ENCODE results near the gene CCDC187.
"Not testable (repeated sequence)": the region's sequence is repeated elsewhere in the genome, so short reads cannot be mapped to it uniquely, and the experiment has no call there.

CCDC187 gene

DNA sequence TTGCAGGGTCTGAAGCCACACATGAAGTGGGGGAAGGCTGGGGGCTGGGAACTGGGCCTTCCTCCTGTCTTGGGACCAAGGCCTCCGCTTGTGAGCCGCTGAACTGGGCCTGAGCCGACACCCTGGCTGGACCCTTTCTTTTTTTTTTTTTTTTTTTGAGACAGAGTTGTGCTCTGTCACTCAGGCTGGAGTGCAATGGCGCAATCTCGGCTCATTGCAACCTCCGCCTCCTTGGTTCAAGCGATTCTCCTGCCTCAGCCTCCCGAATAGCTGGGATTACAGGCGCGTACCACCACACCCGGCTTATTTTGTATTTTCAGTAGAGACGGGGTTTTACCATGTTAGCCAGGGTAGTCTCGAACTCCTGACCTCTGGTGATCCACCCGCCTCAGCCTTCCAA lies 15.3 kb upstream of the CCDC187 start:
- Mint-ChIP-seq H3K4me1 (peaks cover 23% of the 10 kb centered on the region), H3K9me3 (peaks cover 17% of the 10 kb centered on the region), H3K36me3 (ENCODE audit: insufficient read depth) (peaks cover 19% of the 10 kb centered on the region)
- H3K27ac Mint-ChIP-seq (ENCODE audit: low read depth); DNase-seq (ENCODE audit: low spot score in 2 of 2); H3K4me3 Mint-ChIP-seq; H3K27me3 Mint-ChIP-seq; ATAC-seq (replicated peaks; ENCODE audit: extremely low read depth, poor library complexity, severe bottlenecking): not testable (repeated sequence)

DNA sequence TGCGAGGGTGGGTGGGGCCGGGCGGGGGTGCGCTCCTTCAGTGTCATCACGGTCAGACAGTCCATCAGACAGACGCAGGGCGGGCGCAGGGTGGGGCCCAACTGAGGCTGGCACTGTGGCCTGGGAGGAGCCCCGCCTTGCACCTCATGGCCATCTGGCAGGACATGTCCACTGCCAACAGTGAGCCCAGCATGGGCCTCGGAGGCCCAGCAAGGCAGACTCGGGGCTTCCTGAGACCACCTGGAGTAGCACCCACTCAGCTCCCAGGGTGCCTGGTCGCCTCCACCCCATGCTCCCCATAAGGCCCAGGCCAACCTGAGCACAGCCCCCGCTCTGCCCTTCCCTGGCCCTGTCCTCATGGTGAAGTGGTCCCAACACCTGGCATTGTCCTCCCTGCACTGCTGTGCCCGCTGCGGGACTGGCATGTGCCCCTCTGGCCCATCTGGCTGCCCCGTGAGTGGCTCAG lies 14.9 kb upstream of the CCDC187 start:
- ATAC-seq (replicated peaks; ENCODE audit: extremely low read depth, poor library complexity, severe bottlenecking) (no peak), DNase-seq (ENCODE audit: low spot score in 2 of 2) (no peak)
- H3K4me3 Mint-ChIP-seq: no peak overlapping the region
- no peak overlapping the region for H3K27ac Mint-ChIP-seq (ENCODE audit: low read depth)
- H3K9me3 Mint-ChIP-seq: peaks cover 17% of the 10 kb centered on the region
- H3K36me3 Mint-ChIP-seq (ENCODE audit: insufficient read depth): peaks cover 21% of the 10 kb centered on the region
- no peaks in the 10 kb centered on the region for H3K27me3 Mint-ChIP-seq
- peaks cover 23% of the 10 kb centered on the region for H3K4me1 Mint-ChIP-seq

DNA sequence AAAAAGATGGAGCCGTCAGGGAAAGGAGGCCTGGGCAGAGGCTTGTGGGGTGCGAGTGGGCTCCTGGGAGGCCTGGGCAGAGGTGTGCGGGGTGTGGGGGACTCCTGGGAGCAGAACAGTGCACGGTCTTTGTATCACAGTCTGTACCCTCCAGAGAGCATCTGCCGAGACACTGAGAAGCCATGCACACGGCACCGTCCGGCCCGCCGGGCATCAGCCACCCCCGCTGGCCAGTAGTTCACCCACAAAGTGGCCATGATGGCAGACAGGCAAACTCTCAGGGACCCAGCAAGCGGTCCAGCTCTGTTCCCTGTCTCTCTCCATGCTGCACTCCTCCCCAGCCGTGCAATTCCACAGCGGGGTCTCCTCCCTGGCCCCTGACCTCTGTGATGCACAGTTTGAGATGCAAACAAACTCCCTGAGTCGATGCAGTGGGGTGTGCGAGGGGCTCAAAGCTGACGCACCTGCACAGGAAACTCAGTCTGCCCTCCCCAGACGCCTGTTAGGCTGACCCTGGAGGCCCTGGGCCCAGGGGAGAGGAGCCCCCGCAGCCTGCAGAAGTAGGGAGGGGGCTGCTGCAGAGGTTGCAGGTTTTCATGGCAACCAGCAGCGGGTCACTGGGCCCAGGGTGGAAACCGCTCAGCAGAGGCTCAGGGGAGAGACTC lies 14.3 kb upstream of the CCDC187 start:
- ATAC-seq (replicated peaks; ENCODE audit: extremely low read depth, poor library complexity, severe bottlenecking) (no peak), DNase-seq (ENCODE audit: low spot score in 2 of 2) (no peak)
- Mint-ChIP-seq H3K4me1 (peaks cover 23% of the 10 kb centered on the region), H3K9me3 (peaks cover 17% of the 10 kb centered on the region), H3K27ac (ENCODE audit: low read depth) (no peak overlapping the region), H3K36me3 (ENCODE audit: insufficient read depth) (peaks cover 21% of the 10 kb centered on the region), H3K27me3 (no peaks in the 10 kb centered on the region), H3K4me3 (no peak overlapping the region)

DNA sequence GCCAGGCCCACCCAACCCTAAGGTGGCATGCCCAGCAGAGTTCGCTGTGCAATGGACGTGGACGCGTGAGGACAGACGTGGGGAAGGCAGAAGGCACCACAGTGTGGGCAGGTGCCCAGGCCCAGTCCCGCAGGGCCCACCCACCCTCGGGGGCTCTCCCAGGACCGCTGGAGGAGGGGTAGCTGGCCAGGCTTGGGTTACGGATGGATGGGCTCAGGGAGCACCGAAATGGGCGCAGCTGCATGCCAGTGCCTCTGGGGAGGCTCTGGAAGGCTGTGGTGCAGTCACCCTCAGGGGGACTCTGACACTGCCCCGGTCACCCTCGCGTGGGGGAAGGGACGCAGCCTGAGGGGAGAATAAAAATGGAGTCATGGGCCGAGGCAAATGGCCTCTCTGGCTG lies 13.8 kb upstream of the CCDC187 start:
- no peaks in the 10 kb centered on the region for H3K27me3 Mint-ChIP-seq
- no peak overlapping the region for H3K27ac Mint-ChIP-seq (ENCODE audit: low read depth)
- H3K36me3 Mint-ChIP-seq (ENCODE audit: insufficient read depth): peaks cover 21% of the 10 kb centered on the region
- DNase-seq (ENCODE audit: low spot score in 2 of 2) (no peak), ATAC-seq (replicated peaks; ENCODE audit: extremely low read depth, poor library complexity, severe bottlenecking) (no peak)
- H3K9me3 Mint-ChIP-seq: peaks cover 17% of the 10 kb centered on the region
- no peak overlapping the region for H3K4me3 Mint-ChIP-seq
- peaks cover 23% of the 10 kb centered on the region for H3K4me1 Mint-ChIP-seq

DNA sequence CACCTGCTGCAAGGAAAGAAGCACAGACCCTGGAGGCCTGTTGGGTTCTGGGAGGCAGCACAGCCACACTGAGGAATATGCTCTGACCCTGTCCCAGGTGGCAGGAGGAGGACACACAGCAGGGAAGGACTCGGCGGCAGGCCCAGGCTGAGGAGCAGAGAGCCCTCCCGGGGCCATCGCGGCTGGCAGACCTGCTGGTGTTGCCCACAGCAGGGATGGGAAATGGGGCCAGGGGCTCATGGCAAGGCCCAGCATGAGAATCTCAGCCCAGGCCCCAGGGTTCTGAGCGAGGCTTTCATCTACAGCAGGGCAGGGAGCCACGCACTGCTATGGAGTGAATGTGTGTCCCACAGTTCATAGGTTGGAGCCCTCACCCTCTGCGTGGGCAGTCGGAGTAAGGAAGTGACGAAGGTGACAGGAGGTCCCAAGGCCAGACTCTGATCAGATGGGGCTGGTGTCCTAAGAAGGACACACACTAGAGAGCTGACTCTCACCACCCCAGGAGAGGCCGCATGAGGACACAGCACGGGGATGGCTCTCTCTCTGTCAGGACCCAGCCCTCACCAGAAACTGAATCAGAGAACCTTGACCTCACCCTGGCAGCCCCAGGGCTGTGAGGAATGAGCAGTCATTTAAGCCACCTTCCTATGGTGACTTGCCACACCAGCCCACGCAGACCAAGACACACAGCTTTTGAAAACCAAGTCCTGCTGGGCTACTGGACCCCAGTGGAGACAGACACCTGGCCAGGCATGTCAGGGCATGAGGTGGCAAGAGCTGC lies 13.2 kb upstream of the CCDC187 start:
- DNase-seq (ENCODE audit: low spot score in 2 of 2): no peak
- Mint-ChIP-seq H3K27ac (ENCODE audit: low read depth) (peak overlapping the region; percentile 95), H3K27me3 (no peaks in the 10 kb centered on the region), H3K4me1 (peaks cover 23% of the 10 kb centered on the region), H3K9me3 (peaks cover 17% of the 10 kb centered on the region), H3K36me3 (ENCODE audit: insufficient read depth) (peaks cover 21% of the 10 kb centered on the region), H3K4me3 (peak overlapping the region; percentile 74)
- ATAC-seq (replicated peaks; ENCODE audit: extremely low read depth, poor library complexity, severe bottlenecking): no peak

DNA sequence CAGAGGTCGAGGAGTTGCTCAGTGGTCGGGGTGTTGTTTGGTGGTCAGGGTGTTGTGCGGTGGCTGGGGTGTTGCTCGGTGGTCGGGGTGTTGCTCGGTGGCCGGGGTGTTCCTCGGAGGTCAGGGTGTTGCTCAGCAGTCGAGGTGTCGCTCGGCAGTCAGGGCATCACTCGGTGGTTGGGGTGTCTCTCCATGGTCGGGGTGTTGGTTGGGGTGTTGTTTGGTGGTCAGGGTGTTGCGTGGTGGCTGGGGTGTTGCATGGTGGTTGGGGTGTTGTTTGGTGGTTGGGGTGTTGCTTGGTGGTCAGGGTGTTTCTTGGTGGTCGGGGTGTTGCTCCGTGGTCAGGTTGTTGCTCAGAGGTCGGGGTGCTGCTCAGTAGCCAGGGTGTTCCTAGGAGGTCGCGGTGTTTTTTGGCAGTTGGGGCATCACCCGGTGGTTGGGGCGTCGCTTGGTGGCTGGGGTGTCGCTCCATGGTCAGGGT lies 12.4 kb upstream of the CCDC187 start:
- ATAC-seq (replicated peaks; ENCODE audit: extremely low read depth, poor library complexity, severe bottlenecking) (peak; percentile 81), DNase-seq (ENCODE audit: low spot score in 2 of 2) (peak; percentile 46 to 82)
- H3K27me3 Mint-ChIP-seq: no peaks in the 10 kb centered on the region
- peaks cover 21% of the 10 kb centered on the region for H3K36me3 Mint-ChIP-seq (ENCODE audit: insufficient read depth)
- H3K27ac Mint-ChIP-seq (ENCODE audit: low read depth): peak overlapping the region; percentile 95
- H3K4me1 Mint-ChIP-seq: peaks cover 23% of the 10 kb centered on the region
- H3K4me3 Mint-ChIP-seq: peak overlapping the region; percentile 74
- peaks cover 17% of the 10 kb centered on the region for H3K9me3 Mint-ChIP-seq

DNA sequence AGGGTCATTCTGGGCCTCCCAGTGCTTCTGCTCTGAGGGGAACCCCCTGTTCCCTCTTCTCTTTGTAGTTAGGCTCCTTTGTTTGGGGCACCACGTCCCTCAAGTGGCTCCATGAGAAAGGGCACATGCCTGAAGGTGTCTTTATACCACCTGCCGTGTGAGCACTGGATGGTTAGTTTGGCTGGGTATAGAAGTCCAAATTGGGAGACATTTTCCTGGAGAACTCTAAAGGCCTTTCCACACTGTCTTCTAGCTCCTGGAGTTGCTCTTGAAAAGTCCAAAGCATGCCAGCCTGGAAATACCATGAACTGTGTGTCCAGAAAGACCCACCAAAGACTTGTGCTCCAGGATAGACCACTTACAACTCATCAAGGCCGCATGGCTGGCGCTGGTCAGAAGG lies 11.1 kb upstream of the CCDC187 start:
- no peaks in the 10 kb centered on the region for H3K27me3 Mint-ChIP-seq
- ATAC-seq (replicated peaks; ENCODE audit: extremely low read depth, poor library complexity, severe bottlenecking) (no peak), DNase-seq (ENCODE audit: low spot score in 2 of 2) (no peak)
- peak overlapping the region; percentile 95 for H3K27ac Mint-ChIP-seq (ENCODE audit: low read depth)
- H3K36me3 Mint-ChIP-seq (ENCODE audit: insufficient read depth): peaks cover 21% of the 10 kb centered on the region
- H3K4me3 Mint-ChIP-seq: peak overlapping the region; percentile 74
- H3K4me1 Mint-ChIP-seq: peaks cover 23% of the 10 kb centered on the region
- peaks cover 17% of the 10 kb centered on the region for H3K9me3 Mint-ChIP-seq

DNA sequence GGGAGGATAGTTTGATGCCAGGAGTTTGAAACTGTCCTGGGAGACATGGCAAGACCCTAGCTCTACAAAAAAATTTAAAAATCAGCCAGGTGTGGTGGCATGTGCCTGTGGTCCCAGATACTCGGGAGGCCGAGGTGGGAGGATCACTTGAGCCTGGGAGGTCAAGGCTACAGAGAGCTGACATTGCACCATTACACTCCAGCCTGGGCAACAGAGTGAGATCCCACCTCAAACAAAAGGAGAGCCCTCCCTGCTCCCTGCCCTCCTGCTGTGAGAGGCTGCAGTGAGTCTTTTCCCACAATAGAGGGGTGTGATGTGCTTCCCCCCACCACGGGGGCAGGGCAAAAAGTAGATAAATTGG lies 10.1 kb upstream of the CCDC187 start:
- Mint-ChIP-seq H3K27me3 (no peaks in the 10 kb centered on the region), H3K9me3 (peaks cover 17% of the 10 kb centered on the region), H3K4me3 (no peak overlapping the region), H3K36me3 (ENCODE audit: insufficient read depth) (peaks cover 21% of the 10 kb centered on the region), H3K4me1 (peaks cover 23% of the 10 kb centered on the region), H3K27ac (ENCODE audit: low read depth) (no peak overlapping the region)
- DNase-seq (ENCODE audit: low spot score in 2 of 2) (no peak), ATAC-seq (replicated peaks; ENCODE audit: extremely low read depth, poor library complexity, severe bottlenecking) (no peak)

DNA sequence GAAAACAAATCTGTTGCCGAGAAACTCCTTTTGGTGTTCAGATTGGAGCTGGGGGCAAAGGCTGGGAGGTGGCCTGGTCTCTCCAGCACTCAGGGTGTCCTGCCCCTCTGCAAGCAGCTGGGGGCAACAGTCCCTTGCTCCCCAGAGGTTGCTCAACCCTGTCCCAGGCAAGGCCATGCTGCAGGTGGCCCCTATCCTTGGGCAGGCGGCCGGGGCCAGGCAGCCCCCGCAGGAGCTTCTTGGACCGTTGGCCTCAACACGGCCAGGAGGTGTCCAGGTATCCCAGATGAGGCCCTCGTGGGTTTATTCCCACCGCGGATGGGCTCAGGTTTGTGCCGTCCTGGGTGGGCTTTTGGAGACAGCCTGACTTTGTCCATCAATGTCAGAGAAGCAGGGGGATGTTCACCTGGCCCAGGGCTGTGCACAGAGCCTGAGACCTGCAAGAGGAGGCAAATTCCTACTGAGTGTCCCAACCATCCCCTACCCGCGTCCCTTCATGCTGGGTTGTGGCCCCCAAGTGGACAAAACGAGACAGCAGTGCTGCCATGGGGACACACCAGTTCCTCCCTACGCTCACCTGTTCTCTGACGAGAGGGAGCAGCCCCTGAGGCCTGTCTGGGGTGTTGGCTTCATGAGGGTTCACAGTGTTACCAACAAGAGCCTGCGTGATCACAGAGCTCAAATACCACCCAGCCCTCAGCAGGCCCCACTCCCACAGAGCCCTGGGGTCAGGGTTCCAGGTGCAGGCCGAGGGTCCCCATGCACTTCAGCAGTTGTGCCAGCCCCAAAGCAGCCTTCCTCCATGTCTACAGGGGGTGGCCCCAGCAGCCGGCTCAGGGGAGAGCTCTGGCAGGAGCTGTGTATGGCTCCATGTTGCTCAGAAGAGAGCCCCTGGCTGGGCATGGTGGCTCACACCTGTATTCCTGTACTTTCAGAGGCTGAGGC lies 9.5 kb upstream of the CCDC187 start:
- no peak for ATAC-seq (replicated peaks; ENCODE audit: extremely low read depth, poor library complexity, severe bottlenecking)
- Mint-ChIP-seq H3K9me3 (peaks cover 17% of the 10 kb centered on the region), H3K27me3 (no peaks in the 10 kb centered on the region), H3K36me3 (ENCODE audit: insufficient read depth) (peaks cover 21% of the 10 kb centered on the region), H3K4me3 (no peak overlapping the region), H3K27ac (ENCODE audit: low read depth) (no peak overlapping the region), H3K4me1 (peaks cover 23% of the 10 kb centered on the region)
- no peak for DNase-seq (ENCODE audit: low spot score in 2 of 2)

DNA sequence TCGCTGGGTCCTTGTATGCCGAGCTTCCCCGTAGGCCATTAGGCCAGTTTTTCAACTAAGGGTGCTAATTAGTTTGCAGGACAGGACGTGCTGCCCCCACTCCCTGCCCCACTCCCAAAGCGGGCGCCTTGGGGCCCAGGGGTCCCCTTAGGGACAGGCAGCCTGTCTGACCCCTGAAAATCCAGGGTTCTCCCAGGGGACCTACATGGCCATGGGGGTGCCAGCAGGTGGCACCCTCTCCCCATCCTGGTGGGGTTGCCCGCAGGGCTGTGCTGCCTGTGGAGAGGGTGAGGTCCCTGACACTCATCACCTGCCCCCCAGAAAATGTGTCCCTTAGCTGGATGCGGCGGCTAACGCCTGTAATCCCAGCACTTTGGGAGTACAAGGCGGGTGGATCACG lies 8.5 kb upstream of the CCDC187 start:
- Mint-ChIP-seq H3K4me3 (no peak overlapping the region), H3K27me3 (no peaks in the 10 kb centered on the region), H3K27ac (ENCODE audit: low read depth) (no peak overlapping the region), H3K4me1 (peaks cover 23% of the 10 kb centered on the region), H3K36me3 (ENCODE audit: insufficient read depth) (peaks cover 19% of the 10 kb centered on the region), H3K9me3 (peaks cover 17% of the 10 kb centered on the region)
- no peak for ATAC-seq (replicated peaks; ENCODE audit: extremely low read depth, poor library complexity, severe bottlenecking)
- DNase-seq (ENCODE audit: low spot score in 2 of 2): no peak

DNA sequence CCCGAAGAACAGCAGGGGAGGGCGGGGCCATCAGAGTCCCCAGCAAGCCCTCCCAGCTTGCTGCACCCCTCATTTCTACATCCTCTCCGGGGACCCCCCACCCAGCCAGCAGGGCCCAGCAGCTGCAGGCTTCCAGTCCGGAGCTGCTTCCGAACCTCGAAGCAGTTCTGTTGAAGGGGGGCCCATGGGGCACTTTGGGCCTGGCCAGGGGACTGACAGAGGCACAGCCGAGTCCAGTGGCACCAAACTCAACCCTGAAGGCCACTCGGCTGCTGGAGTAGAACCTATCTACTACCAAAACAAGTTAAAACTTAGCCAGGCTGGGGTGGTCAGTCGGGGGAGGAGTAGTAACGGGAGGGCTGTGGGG lies 8.1 kb upstream of the CCDC187 start:
- H3K27ac Mint-ChIP-seq (ENCODE audit: low read depth): no peak overlapping the region
- DNase-seq (ENCODE audit: low spot score in 2 of 2) (no peak), ATAC-seq (replicated peaks; ENCODE audit: extremely low read depth, poor library complexity, severe bottlenecking) (no peak)
- H3K9me3 Mint-ChIP-seq: peaks cover 17% of the 10 kb centered on the region
- peaks cover 20% of the 10 kb centered on the region for H3K4me1 Mint-ChIP-seq
- no peaks in the 10 kb centered on the region for H3K27me3 Mint-ChIP-seq
- no peak overlapping the region for H3K4me3 Mint-ChIP-seq
- peaks cover 19% of the 10 kb centered on the region for H3K36me3 Mint-ChIP-seq (ENCODE audit: insufficient read depth)
